ENCODE results near the gene CCDC190. TPM values are rescaled to one million over a fixed set of nuclear protein-coding genes. Genes with fewer than 3 reads are reported as not detected.

Gene CCDC190
- total and polyA plus RNA-seq, 2 experiments from 2014 or later, result not detected

- peaks cover 17% of the 10 kb centered on the region for H3F3A ChIP-seq (ENCODE audit: insufficient read depth)
- peaks cover 19% of the 10 kb centered on the region for H3K4me1 ChIP-seq (ENCODE audit: insufficient read depth)
- H3K4me2 ChIP-seq (ENCODE audit: unreplicated experiment), result no peak overlapping the region
- H3K9ac ChIP-seq, result no peak overlapping the region
- H3K36me3 ChIP-seq (ENCODE audit: low read depth), result no peaks in the 10 kb centered on the region
- H3K4me3 ChIP-seq, result no peak overlapping the region
- no peak overlapping the region for H3K27ac ChIP-seq
- no peak overlapping the region for H2AFZ ChIP-seq
- TF ChIP-seq EZH2phosphoT487 (IDR thresholded peaks at IDR 0.05; ENCODE audit: insufficient read depth, low read depth) (no peak), EZH2 (IDR thresholded peaks at IDR 0.05; ENCODE audit: insufficient read depth, poor library complexity, severe bottlenecking) (no peak)
- no peak for DNase-seq
- in situ Hi-C loops (cut with MboI), result loop anchor here (10.0 kb wide), 1 partner anchor 453 kb away; no protein-coding TSS in a partner anchor
- no peaks in the 10 kb centered on the region for H3K9me2 ChIP-seq (ENCODE audit: insufficient read depth)
- H3K9me3 ChIP-seq (ENCODE audit: low read depth), result no peaks in the 10 kb centered on the region
- 90 to 94% methylated on average over 1 of the region's 1 CpG for WGBS, 2 experiments (ENCODE audit: low coverage in 1 of 2, low lambda C conversion rate in 2 of 2, missing lambda C conversion rate in 2 of 2)
- no peaks in the 10 kb centered on the region for H4K20me1 ChIP-seq (ENCODE audit: insufficient read depth)
- H3K79me2 ChIP-seq (ENCODE audit: insufficient read depth), result no peaks in the 10 kb centered on the region
- H3K27me3 ChIP-seq (replicated peaks; ENCODE audit: insufficient read depth), result no peaks in the 10 kb centered on the region
Observed at GRCh38 chr1:162851341-162851740, 9.6 kb downstream of the CCDC190 start.

DNA sequence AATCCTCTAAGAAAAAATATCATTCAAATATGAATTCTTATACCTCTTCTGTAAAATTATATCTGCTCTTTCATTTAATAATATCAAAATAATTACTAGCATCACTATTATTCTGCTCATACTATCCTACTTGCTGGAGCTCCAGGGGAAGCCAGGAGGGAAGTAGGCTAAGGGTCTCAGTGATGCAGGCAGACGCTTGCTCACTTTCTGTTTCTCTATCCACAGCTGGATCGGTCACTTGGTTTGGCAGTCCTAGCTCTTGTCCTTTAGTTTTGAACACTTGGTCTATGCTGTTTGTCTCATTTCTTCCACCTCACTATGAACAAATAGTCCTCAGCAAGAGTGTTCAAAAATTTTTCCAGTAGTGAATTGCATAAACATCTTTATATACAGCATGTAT, 11.3 kb downstream of the CCDC190 start:
- in situ Hi-C loops (cut with MboI), result loop anchor here (10.0 kb wide), 1 partner anchor 455 kb away; no protein-coding TSS in a partner anchor

GRCh38 chr1:162847839-162848453, 13.0 kb downstream of the CCDC190 start:
- DNase-seq, result peak; percentile 70
- in situ Hi-C loops (cut with MboI), result no loop called here
- Histone ChIP-seq H3K4me1 (ENCODE audit: insufficient read depth) (no peaks in the 10 kb centered on the region), H3K27me3 (replicated peaks; ENCODE audit: insufficient read depth) (no peaks in the 10 kb centered on the region), H3K9me3 (ENCODE audit: low read depth) (no peaks in the 10 kb centered on the region), H3K36me3 (ENCODE audit: low read depth) (no peaks in the 10 kb centered on the region), H3K79me2 (ENCODE audit: insufficient read depth) (no peaks in the 10 kb centered on the region), H3K9me2 (ENCODE audit: insufficient read depth) (no peaks in the 10 kb centered on the region), H3K27ac (no peak overlapping the region), H3K9ac (no peak overlapping the region), H4K20me1 (ENCODE audit: insufficient read depth) (no peaks in the 10 kb centered on the region), H3F3A (ENCODE audit: insufficient read depth) (no peaks in the 10 kb centered on the region), H2AFZ (no peak overlapping the region), H3K4me3 (no peak overlapping the region), H3K4me2 (ENCODE audit: unreplicated experiment) (no peak overlapping the region)
- TF ChIP-seq EZH2 (IDR thresholded peaks at IDR 0.05; ENCODE audit: insufficient read depth, poor library complexity, severe bottlenecking) (no peak), EZH2phosphoT487 (IDR thresholded peaks at IDR 0.05; ENCODE audit: insufficient read depth, low read depth) (no peak)
- WGBS, 2 experiments (ENCODE audit: low coverage in 1 of 2, low lambda C conversion rate in 2 of 2, missing lambda C conversion rate in 2 of 2), result 3 to 4% methylated on average over 3 of the region's 3 CpGs

More for the DNA sequence above, 11.3 kb downstream of the CCDC190 start:
- Histone ChIP-seq H3F3A (ENCODE audit: insufficient read depth) (peaks cover 2% of the 10 kb centered on the region; the same call in 1 of the 2 replicates), H2AFZ (no peak overlapping the region), H3K4me1 (ENCODE audit: insufficient read depth) (peaks cover 4% of the 10 kb centered on the region), H3K27me3 (replicated peaks; ENCODE audit: insufficient read depth) (no peaks in the 10 kb centered on the region), H3K9ac (no peak overlapping the region), H4K20me1 (ENCODE audit: insufficient read depth) (no peaks in the 10 kb centered on the region), H3K9me2 (ENCODE audit: insufficient read depth) (no peaks in the 10 kb centered on the region), H3K4me2 (ENCODE audit: unreplicated experiment) (no peak overlapping the region), H3K79me2 (ENCODE audit: insufficient read depth) (no peaks in the 10 kb centered on the region), H3K36me3 (ENCODE audit: low read depth) (no peaks in the 10 kb centered on the region), H3K4me3 (no peak overlapping the region), H3K9me3 (ENCODE audit: low read depth) (no peaks in the 10 kb centered on the region), H3K27ac (no peak overlapping the region)
- no peak for DNase-seq
- 66 to 72% methylated on average over 2 of the region's 2 CpGs for WGBS, 2 experiments (ENCODE audit: low coverage in 1 of 2, low lambda C conversion rate in 2 of 2, missing lambda C conversion rate in 2 of 2)
- TF ChIP-seq EZH2phosphoT487 (IDR thresholded peaks at IDR 0.05; ENCODE audit: insufficient read depth, low read depth), result no peak
- no peak for TF ChIP-seq EZH2 (IDR thresholded peaks at IDR 0.05; ENCODE audit: insufficient read depth, poor library complexity, severe bottlenecking)

- Histone ChIP-seq H4K20me1 (ENCODE audit: insufficient read depth) (no peaks in the 10 kb centered on the region), H3K9ac (no peak overlapping the region)
Observed at GRCh38 chr1:162846256-162847212, 14.4 kb downstream of the CCDC190 start.

More at GRCh38 chr1:162846256-162847212, 14.4 kb downstream of the CCDC190 start:
- H3K9me3 ChIP-seq (ENCODE audit: low read depth), result no peaks in the 10 kb centered on the region
- no peaks in the 10 kb centered on the region for H3F3A ChIP-seq (ENCODE audit: insufficient read depth)
- DNase-seq, result peak; percentile 53
- no peaks in the 10 kb centered on the region for H3K9me2 ChIP-seq (ENCODE audit: insufficient read depth)
- H3K4me3 ChIP-seq, result no peak overlapping the region
- in situ Hi-C loops (cut with MboI), result no loop called here
- no peaks in the 10 kb centered on the region for H3K4me1 ChIP-seq (ENCODE audit: insufficient read depth)
- TF ChIP-seq EZH2 (IDR thresholded peaks at IDR 0.05; ENCODE audit: insufficient read depth, poor library complexity, severe bottlenecking) (no peak), EZH2phosphoT487 (IDR thresholded peaks at IDR 0.05; ENCODE audit: insufficient read depth, low read depth) (no peak)
- H3K36me3 ChIP-seq (ENCODE audit: low read depth), result no peaks in the 10 kb centered on the region
- H3K27me3 ChIP-seq (replicated peaks; ENCODE audit: insufficient read depth), result no peaks in the 10 kb centered on the region
- no peak overlapping the region for H3K4me2 ChIP-seq (ENCODE audit: unreplicated experiment)
- 0 out of 2 replicates have a peak overlapping the region, but pooled peaks have one; percentile 5 for H2AFZ ChIP-seq
- 83 to 84% methylated on average over 16 of the region's 16 CpGs for WGBS, 2 experiments (ENCODE audit: low coverage in 1 of 2, low lambda C conversion rate in 2 of 2, missing lambda C conversion rate in 2 of 2)
- H3K27ac ChIP-seq, result no peak overlapping the region
- no peaks in the 10 kb centered on the region for H3K79me2 ChIP-seq (ENCODE audit: insufficient read depth)

All from GM23248 (cell line).